HG02571 (cell line): ENCODE data around the gene C3orf70.
"Not testable (repeated sequence)": the region's sequence is repeated elsewhere in the genome, so short reads cannot be mapped to it uniquely, and the experiment has no call there.

Experiments used
- ATAC-seq: cut with Tn5 transposase; IDR thresholded peaks from one replicate; pipeline ENCODE4 v1.9.1; 2021; ENCODE audit warnings: mild to moderate bottlenecking, moderate library complexity; ENCODE audit not compliant: unreplicated experiment

C3orf70 gene

GRCh38 chr3:185151101-185151963 is 1.5 kb downstream of the C3orf70 start:
- no peak for ATAC-seq

GRCh38 chr3:185150561-185150960 is 2.3 kb downstream of the C3orf70 start:
- ATAC-seq, result no peak

GRCh38 chr3:185149591-185149990 is 3.3 kb downstream of the C3orf70 start:
- ATAC-seq, result no peak

GRCh38 chr3:185145511-185145910 is 7.3 kb downstream of the C3orf70 start:
- ATAC-seq, result no peak

- no peak for ATAC-seq
Observed at GRCh38 chr3:185144784-185145183, 8.1 kb downstream of the C3orf70 start.

GRCh38 chr3:185137821-185138220 is 15.0 kb downstream of the C3orf70 start:
- no peak for ATAC-seq

GRCh38 chr3:185134509-185134908 is 18.4 kb downstream of the C3orf70 start:
- ATAC-seq, result no peak

GRCh38 chr3:185131602-185132256 is 21.1 kb downstream of the C3orf70 start:
- no peak for ATAC-seq

GRCh38 chr3:185129083-185129482 is 23.8 kb downstream of the C3orf70 start:
- no peak for ATAC-seq

GRCh38 chr3:185126201-185126600 is 26.7 kb downstream of the C3orf70 start:
- no peak for ATAC-seq

- no peak for ATAC-seq
Observed at GRCh38 chr3:185120126-185120525, 32.7 kb downstream of the C3orf70 start.

GRCh38 chr3:185115371-185115770 is 37.5 kb downstream of the C3orf70 start:
- no peak for ATAC-seq

GRCh38 chr3:185114756-185115155 is 38.1 kb downstream of the C3orf70 start:
- no peak for ATAC-seq

- no peak for ATAC-seq
Observed at GRCh38 chr3:185112186-185112585, 40.7 kb downstream of the C3orf70 start.

GRCh38 chr3:185109012-185109411 is 43.8 kb downstream of the C3orf70 start:
- ATAC-seq, result not testable (repeated sequence)

GRCh38 chr3:185106256-185106890 is 46.5 kb downstream of the C3orf70 start:
- not testable (repeated sequence) for ATAC-seq

DNA sequence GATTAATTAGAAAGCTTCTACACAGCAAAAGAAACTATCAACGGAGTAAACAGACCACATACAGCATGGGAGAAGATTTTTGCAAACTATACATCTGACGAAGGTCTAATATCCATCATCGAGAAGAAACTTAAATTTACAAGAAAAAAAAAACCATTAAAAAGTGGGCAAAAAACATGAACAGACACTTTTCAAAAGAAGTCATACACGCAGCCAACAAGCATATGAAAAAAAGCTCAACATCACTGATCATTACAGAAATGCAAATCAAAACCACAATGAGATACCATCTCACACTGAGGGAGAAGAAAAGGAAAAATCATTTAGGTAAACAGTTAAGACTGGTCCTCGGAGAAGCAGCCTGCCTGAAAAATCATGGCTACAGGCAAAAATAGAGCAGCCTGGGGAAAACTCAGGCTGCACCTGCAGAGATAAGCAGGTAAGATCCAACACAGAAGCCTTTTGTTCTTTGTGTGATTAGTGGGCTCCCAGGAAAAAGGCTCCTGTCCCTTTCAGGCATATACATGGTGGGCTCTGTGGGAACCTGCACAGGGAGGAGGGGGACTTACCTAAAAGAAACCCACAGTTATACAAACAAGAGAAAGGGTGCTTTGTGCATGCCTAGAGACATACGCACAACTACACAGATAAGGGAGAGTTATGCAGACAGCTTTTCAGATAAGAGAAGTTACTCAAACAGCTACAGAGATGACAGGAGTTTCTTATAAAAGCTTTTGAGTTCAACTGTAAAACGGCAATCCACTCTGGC is 49.3 kb downstream of the C3orf70 start:
- ATAC-seq, result no peak

DNA sequence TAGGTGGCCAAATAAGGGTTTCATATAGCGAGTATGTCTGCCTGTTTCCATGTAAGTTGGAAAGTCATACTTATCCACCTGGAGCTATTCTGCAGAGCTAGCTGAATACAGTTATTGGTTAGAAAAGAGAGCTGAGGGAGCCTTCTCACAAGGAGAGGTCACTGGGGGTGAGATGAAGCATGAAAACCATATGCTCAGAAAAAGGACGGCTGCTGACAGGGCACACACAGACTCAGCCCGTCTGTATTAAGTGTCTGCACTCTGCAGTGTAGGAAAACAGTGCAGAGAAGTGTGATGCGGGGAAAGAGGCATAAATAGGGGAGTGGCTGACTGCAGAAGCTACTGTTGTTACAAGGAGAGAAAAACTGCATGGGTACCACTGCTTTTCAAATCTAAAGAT is 58.2 kb downstream of the C3orf70 start:
- no peak for ATAC-seq

GRCh38 chr3:185093116-185093515 is 59.7 kb downstream of the C3orf70 start:
- ATAC-seq, result no peak

DNA sequence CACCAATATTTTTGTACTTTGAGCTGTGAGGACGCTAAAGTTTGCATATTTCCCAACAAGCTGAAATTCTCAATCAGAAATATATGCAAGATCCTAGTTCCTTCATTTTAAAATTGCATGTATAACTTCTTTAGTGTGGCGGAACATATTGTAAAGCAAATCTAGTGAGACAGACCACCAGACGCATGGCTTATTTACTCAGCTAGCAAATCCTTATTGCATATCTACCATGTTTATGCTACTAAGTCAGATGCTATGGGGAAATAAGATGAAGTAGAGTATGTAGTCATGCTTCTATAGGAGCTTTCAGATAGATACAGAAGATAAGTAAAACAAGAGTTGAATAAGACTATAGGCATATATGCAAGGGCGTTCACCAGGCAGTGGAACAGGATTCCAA is 62.0 kb downstream of the C3orf70 start:
- ATAC-seq, result no peak

- no peak for ATAC-seq
Observed at GRCh38 chr3:185089751-185090150, 63.1 kb downstream of the C3orf70 start.
